HG03442 (cell line): ENCODE measurements around the gene ADGRG6.
"Not testable (repeated sequence)": the region's sequence is repeated elsewhere in the genome, so short reads cannot be mapped to it uniquely, and the experiment has no call there.

Experiments used
- ATAC-seq: cut with Tn5 transposase; IDR thresholded peaks from one replicate; pipeline ENCODE4 v1.9.1; 2021; ENCODE audit warnings: mild to moderate bottlenecking, moderate library complexity; ENCODE audit not compliant: unreplicated experiment

ADGRG6 gene

GRCh38 chr6:142342986-142343385, 41.2 kb downstream of the ADGRG6 start:
- ATAC-seq, result no peak

DNA sequence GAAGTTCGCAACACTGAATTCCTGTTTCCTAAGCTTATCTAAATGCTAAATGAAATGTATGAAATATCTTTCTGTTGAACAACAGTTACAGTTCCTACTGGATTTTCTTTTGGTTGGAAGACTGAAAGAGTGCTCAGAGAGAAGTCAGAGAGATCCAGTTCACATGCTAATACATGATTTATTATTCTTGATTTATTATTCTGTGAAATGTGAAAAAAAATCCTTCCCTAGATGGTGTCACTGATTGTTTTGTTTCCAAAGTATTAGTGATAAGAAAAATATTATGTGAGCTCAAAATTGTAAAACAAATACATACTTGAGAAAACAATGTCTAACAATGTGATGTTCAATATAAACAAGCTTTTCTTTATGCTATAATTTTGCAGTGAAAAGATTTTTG, 42.1 kb downstream of the ADGRG6 start:
- no peak for ATAC-seq

GRCh38 chr6:142345261-142345660, 43.5 kb downstream of the ADGRG6 start:
- ATAC-seq, result no peak

- ATAC-seq, result not testable (repeated sequence)
Observed at GRCh38 chr6:142346166-142346565, 44.4 kb downstream of the ADGRG6 start.

DNA sequence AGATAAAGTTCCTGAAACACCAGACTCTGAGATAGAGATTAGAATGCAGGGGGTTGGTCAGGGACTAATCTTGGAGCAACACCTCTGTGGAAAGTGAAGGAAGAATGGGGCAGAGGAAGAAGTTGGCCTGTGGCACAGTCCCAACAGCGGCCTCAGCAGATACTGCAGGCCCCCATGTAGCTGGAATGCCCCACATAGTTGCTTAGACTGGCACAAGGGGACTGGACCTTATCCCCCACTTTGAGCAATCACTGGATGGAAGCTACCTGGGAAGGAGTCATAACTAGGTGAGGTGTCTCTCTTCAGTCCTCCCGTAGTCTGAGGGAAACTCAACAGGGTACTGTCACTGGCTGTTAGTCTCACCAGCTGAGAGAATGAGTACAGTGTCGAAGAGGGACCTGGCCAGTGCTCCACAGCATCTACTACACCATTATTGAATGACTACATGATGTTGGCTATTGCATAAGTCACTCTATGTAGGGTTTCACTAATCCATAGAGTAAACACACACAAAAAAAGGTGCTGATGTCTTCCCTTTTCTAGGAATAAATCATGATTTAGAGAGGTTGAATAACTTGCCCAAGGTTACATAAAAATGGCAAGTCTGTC, 47.5 kb downstream of the ADGRG6 start:
- ATAC-seq, result no peak

- no peak for ATAC-seq
Observed at GRCh38 chr6:142350309-142350708, 48.5 kb downstream of the ADGRG6 start.

DNA sequence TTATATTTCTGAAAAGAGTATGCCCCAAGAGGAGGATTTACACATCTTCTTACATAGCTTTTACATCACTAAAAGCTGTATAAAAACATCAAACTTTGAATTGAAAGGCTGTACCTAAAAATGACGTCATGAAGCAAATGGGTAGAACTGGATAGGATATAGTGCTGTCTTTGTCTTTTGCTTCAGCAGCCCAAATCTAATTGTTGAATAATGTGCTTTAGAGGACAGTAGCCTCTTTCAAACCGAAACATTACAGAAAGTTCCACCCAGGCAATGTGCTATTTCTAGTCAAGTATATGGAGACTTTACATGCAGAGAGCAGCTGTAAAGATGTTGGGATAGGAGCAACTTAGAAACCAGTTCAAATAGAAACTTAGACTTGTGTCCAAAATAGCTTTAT, 51.9 kb downstream of the ADGRG6 start:
- no peak for ATAC-seq

DNA sequence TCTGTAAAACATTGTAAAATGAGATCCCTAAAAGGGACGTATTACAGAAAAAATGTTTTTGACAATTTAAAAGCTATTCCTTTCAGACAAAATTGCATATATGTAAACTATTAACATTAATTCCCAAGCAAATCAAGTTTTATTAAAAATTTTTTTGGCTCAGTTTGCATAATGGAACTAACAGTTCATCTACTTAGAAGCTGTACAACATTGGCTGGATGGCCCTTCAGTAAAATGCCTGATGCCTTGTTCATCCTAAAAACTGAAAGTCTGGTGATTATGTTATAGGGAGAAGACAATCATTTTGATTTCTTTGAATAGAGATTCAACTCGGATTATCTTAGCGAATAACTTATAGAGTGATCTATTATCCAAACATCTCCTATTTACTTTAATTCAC, 52.8 kb downstream of the ADGRG6 start:
- ATAC-seq, result no peak

- no peak for ATAC-seq
Observed at GRCh38 chr6:142355520-142356174, 53.8 kb downstream of the ADGRG6 start.

DNA sequence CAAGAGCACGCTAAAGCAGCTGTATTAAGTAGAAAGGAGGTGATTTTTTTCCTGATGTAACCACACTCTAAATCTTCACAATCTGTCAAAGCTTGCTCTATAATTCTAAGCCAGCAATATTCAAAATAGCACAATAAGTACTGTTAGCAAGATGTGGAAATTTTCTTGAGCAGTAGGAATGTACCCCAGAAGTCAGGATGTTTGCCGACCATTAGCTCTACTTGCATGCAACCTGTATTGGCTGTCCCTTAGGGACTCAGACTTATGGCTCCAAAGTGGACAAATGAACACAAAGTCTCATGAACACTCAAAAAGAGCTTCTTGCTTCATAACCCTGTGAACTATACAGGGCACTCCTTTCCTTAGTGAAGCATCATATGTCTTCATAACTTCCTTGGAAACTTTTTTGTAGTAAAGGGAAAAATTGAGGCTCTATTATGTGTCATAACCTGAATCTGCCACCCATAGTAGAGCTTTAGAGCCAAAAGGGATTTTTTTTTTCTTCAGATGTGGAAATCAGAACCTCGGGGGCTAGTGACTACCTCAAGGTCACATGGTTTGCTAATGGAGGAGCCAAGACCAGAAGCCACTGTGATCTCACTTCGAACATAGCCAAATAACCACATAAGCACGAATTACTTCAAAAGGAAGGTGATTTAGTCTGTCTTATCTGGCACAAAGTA, 54.5 kb downstream of the ADGRG6 start:
- ATAC-seq, result no peak

DNA sequence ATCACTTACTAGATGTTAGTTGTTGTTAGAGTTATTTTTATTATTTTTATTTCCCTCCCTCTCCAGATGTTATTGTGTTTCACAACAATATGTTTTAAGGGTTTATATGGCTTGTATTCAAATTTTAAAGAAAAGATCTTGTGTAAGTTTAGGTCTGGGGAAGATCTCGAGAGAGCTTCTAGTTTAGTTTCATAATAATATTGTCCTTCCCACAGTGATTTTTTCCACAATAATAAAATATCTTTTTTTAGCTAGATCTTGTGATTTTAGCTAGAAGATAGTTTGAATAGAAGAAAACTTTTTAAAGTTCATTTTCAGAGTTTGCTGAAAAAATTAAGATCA, 55.0 kb downstream of the ADGRG6 start:
- ATAC-seq, result no peak

- no peak for ATAC-seq
Observed at GRCh38 chr6:142357879-142358278, 56.1 kb downstream of the ADGRG6 start.

DNA sequence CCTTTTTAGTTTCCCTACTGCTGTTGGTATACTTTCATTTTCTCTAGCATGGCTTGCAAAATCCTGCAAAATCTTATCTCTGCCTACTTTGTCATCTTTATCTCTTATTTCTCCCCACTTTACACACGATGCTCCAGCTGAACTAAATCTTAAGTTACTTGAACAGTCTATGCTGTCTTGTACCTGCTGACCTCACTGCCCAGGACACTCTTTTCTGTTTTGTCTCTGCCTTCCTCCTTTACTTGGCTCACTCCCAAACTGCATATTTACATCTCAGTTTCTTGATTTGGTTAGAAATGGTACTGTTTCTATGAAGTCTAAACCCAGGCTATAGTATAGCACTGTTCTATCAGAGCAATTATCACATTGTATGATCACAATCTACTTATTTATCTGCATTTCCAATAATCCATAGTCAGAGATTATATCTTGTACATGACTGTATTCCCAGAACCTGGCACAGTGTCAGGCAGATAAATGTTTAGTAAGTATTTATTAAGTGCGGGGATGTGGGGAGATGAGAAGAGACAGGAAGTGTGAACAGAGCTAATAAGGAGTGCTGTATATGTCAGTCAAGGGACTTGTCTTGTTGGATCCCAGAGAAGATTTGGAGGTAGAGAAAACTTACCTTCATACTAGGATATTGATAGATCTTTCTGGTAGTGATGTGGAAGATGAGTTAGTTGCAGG, 57.6 kb downstream of the ADGRG6 start:
- ATAC-seq, result no peak

DNA sequence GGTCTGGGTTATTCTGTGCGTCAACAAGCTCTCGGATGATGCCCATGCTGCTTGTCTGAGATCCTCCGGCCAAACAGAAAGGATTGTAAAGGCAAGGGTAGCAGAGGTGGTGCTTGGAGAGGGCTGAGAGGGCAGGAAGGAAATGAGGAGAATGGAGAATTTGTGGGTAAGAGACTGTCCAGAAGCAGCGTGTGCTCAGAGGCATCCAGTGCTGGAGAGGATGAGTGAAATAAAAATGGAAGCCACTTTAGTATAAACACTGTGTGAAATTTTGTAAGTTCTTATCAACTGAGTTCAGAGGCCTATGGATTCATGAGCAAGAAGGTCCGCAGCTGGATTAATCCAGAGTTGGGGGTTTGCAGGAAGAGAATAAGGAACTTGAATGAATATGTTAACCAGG, 59.5 kb downstream of the ADGRG6 start:
- ATAC-seq, result no peak

DNA sequence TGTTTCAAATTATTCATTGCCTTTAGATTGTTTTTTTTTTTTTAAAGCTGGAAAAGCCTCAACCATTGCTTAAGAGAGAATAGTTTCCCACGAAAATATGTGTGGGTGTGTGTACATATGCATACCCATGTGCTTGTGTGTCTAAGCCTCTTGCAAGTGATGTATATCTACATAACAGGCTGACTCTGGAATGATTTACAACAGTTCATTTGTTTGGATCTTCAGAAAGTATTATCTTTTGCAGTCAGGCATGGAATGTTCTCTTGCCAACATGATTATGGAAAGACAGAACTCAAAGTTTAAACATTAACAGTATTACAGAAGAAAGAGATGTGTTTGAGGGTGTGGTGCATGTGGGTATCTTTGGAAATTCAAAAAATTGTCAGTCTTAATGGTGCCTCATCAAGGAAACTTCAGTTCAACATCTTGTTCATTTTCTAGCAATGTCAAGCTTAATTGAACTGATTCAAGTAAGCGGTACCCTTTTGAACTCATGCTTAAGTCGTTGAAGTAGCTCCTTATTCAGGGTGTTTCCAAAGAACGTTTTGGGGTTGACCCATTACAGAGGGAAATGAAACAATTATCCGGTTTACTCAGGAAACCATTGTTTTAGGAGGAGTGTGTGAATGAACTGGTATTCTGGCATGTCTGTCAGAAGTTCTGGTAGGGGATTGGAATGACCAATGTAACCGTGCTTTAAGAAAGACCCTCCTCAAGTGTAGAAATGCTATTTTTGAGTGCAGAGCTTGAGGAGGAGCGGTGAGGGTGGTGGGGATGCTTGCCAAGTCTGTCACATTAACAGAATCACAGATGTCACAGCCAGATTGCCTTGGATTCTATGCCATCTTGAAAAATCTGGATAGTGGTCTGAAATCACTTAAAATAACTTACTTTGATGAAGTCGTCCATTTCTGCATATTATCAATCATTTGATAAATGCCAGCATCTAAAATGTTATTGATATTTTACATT, 60.3 kb downstream of the ADGRG6 start:
- no peak for ATAC-seq

DNA sequence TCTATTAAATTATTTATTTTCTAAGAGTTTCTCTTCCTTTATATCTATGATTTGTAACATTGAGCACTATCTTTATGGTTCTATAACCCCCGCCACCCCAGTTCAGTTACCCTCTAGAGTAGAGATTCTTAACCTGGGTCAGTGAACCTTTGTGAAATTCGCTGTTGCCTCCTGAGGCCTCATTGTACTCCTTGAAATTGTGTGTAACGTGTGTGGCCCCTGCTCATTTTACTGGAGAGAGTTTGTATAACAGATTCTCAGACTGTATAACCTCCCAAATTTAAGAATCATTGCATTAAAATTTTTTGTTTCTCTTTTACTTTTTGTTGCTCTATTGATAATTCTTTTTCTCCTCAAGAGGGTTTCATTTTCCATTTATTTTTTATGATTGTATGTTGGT, 65.3 kb downstream of the ADGRG6 start:
- no peak for ATAC-seq

GRCh38 chr6:142367501-142368018, 65.8 kb downstream of the ADGRG6 start:
- no peak for ATAC-seq

DNA sequence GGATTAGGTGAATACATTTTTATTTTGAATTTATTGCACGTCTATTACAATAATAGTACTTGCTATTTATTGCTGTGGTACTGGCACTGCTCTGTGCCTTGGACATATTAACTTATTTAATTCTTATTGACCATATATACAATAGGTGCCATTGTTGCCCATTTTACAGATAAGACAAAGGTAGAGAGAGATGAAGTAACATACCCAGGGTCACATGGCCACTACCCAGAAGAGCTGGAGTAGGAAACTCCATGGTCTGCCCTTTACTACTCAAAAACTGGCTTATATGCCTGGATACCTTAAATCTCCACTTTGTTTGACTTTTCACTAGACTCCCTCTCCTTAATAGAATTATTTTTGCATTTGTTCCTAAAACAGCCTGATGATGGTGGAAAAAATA, 67.5 kb downstream of the ADGRG6 start:
- no peak for ATAC-seq

- no peak for ATAC-seq
Observed at GRCh38 chr6:142372348-142372747, 70.5 kb downstream of the ADGRG6 start.

DNA sequence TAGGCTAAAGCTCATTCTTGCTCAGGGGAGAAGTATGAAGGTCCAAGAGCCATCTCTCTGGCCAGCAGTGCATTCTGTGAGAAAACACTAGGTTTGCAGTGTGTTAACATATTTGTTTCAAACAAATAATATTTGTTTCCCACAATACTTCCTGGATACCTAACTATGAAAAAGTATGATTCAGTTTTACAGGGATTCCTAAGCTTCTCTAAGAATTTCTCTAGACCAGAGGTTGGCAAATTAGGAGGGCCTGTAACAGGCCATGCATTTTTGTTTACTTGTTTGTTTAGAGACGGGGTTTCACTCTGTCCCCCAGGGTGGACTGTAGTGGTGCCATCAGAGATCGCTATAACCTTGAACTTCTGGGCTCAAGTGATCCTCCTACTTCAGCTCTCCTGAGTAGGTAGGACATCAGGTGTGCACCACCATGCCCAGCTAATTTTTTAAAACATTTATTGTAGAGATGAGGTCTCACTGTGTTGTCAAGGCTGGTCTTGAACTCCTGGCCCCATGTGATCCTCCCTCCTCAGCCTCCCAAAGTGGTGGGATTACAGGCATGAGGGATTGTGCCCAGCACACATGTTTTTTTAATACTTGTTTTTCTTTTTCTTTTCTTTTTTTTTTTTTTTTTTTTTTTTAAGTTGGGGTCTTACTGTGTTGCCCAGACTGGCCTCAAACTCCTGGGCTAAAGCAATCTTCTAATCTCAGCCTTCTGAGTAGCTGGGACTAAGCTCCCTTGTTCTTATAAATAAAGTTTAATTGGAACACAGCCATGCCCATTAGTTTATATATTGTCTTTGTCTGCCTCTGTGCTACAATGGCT, 71.7 kb downstream of the ADGRG6 start:
- ATAC-seq, result no peak
